Suprapubic skin (tissue), 3 donors: ENCODE data around the gene KCNG3.

Source experiments
- CTCF ChIP-seq, 2 donors: fragments of 200-600 bp in 1 of 2; fragments of 450-650 bp in 1 of 2; sonication (generic) in 1 of 2; IDR thresholded peaks; one replicate each; pipeline ENCODE4 v1.5.1; 2016 to 2019; ENCODE audit warnings: antibody characterized with exemption in 2 of 2, mild to moderate bottlenecking in 1 of 2, moderate library complexity in 1 of 2
- EP300 ChIP-seq: sonication (generic); formaldehyde crosslinking; IDR thresholded peaks from one replicate; pipeline ENCODE4 v1.6.1; 2017; ENCODE audit warnings: antibody characterized with exemption
- POLR2A ChIP-seq, 2 donors: fragments of 450-650 bp; IDR thresholded peaks; one replicate each; pipeline ENCODE4 v1.6.1; 2017; ENCODE audit warnings: antibody characterized with exemption in 2 of 2, mild to moderate bottlenecking in 2 of 2, moderate library complexity in 2 of 2

GRCh38 chr2:42392191-42392590 is 101.6 kb downstream of the KCNG3 start:
- TF ChIP-seq CTCF (IDR thresholded peaks at IDR 0.05) = no peak
- TF ChIP-seq POLR2A (IDR thresholded peaks at IDR 0.05) = no peak
- TF ChIP-seq EP300 = no peak
